ENCODE data around the gene ANGPT4. TPM values are rescaled to one million over a fixed set of nuclear protein-coding genes. Genes with fewer than 3 reads are reported as not detected.

Gene ANGPT4
- total RNA-seq, 1 donor from 2014 or later = 0.05 TPM

GRCh38 chr20:934186-934840 lies 18.2 kb upstream of the ANGPT4 start:
- no peak for DNase-seq (ENCODE audit: low read depth)
- H3K4me1 ChIP-seq (ENCODE audit: insufficient read depth, low read length) = no peaks in the 10 kb centered on the region
- H3K27me3 Mint-ChIP-seq (ENCODE audit: low read depth, unreplicated experiment) = peaks cover 7% of the 10 kb centered on the region

DNA sequence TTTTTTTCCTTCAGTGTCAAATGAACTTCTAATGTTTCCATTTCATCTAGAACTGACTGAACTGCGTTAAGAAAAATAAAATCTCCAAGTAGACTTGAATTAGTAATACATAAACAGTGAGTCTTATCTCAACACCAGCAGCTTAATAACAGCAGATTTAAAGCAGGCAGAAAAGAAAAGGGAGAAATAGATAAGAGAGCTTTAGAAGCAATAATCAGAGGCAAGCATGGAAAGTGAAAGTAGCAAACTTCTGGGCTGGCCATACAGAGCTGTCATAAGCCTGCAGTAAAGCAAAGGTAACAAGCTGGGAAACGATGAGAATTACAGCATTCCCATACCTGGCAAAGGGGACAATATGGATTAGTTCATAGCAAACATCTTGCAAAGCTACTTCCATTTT lies 16.9 kb upstream of the ANGPT4 start:
- no peak for TF ChIP-seq CTCF (IDR thresholded peaks at IDR 0.05; ENCODE audit: insufficient read depth, low read depth, low read length)
- no peak for TF ChIP-seq EZH2 (IDR thresholded peaks at IDR 0.05; ENCODE audit: insufficient read depth, low read length)

More at GRCh38 chr20:934186-934840, 18.2 kb upstream of the ANGPT4 start:
- no peak for FAIRE-seq
- no peaks in the 10 kb centered on the region for H3K36me3 ChIP-seq (ENCODE audit: insufficient read depth, low read length)
- no peaks in the 10 kb centered on the region for H3K9me3 ChIP-seq (ENCODE audit: insufficient read depth, low read depth, low read length)
- Mint-ChIP-seq H3K4me3 (ENCODE audit: unreplicated experiment) (no peak overlapping the region), H3K9me3 (ENCODE audit: unreplicated experiment) (peaks cover 4% of the 10 kb centered on the region), H3K4me1 (ENCODE audit: low read depth, unreplicated experiment) (no peaks in the 10 kb centered on the region), H3K36me3 (ENCODE audit: low read depth, unreplicated experiment) (no peaks in the 10 kb centered on the region), H3K27ac (ENCODE audit: unreplicated experiment) (no peak overlapping the region)
- no peaks in the 10 kb centered on the region for H3K27me3 ChIP-seq (ENCODE audit: insufficient read depth, low read length)
- no peak overlapping the region for H3K27ac ChIP-seq (ENCODE audit: low read depth, low read length)
- no peak overlapping the region for H3K4me2 ChIP-seq (ENCODE audit: low read length)
- no peaks in the 10 kb centered on the region for H4K20me1 ChIP-seq (ENCODE audit: insufficient read depth, low read length)
- no peak overlapping the region for H2AFZ ChIP-seq (ENCODE audit: low read depth, low read length)
- TF ChIP-seq EZH2 (IDR thresholded peaks at IDR 0.05; ENCODE audit: insufficient read depth, low read length) = no peak
- no peak for TF ChIP-seq CTCF (IDR thresholded peaks at IDR 0.05; ENCODE audit: insufficient read depth, low read depth, low read length)
- no peak overlapping the region for H3K4me3 ChIP-seq (ENCODE audit: insufficient read depth, low read depth, low read length)
- H3K79me2 ChIP-seq (ENCODE audit: insufficient read depth, low read length) = no peaks in the 10 kb centered on the region
- H3K9ac ChIP-seq (ENCODE audit: low read length) = no peak overlapping the region

DNA sequence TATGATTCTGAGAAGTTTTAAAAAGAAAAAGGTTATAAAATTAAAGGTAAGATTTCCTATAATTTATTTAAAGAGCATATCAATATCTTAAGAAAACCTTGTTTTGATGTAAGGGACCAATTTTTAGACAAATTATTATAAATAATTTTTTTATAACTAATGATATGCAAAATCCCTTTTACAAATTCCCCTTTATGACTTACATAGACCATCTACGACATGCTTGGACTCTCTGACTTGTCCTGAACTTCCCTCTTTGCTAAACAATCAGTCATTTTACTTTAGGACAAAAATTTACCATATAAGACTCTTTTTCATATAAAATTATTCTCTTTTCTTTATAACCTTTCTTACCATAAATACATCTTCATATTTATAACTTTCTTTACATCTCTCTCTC lies 15.3 kb upstream of the ANGPT4 start:
- Mint-ChIP-seq H3K4me3 (ENCODE audit: unreplicated experiment) (no peak overlapping the region), H3K27me3 (ENCODE audit: low read depth, unreplicated experiment) (peaks cover under 1% of the 10 kb centered on the region), H3K36me3 (ENCODE audit: low read depth, unreplicated experiment) (no peaks in the 10 kb centered on the region), H3K27ac (ENCODE audit: unreplicated experiment) (no peak overlapping the region), H3K4me1 (ENCODE audit: low read depth, unreplicated experiment) (no peaks in the 10 kb centered on the region), H3K9me3 (ENCODE audit: unreplicated experiment) (peaks cover 4% of the 10 kb centered on the region)
- no peaks in the 10 kb centered on the region for H3K4me1 ChIP-seq (ENCODE audit: insufficient read depth, low read length)
- H3K27me3 ChIP-seq (ENCODE audit: insufficient read depth, low read length) = no peaks in the 10 kb centered on the region
- TF ChIP-seq CTCF (IDR thresholded peaks at IDR 0.05; ENCODE audit: insufficient read depth, low read depth, low read length) (no peak), EZH2 (IDR thresholded peaks at IDR 0.05; ENCODE audit: insufficient read depth, low read length) (no peak)
- H3K9ac ChIP-seq (ENCODE audit: low read length) = no peak overlapping the region
- H3K4me2 ChIP-seq (ENCODE audit: low read length) = no peak overlapping the region
- H3K27ac ChIP-seq (ENCODE audit: low read depth, low read length) = no peak overlapping the region
- DNase-seq (ENCODE audit: low read depth) (no peak), FAIRE-seq (no peak)
- H3K9me3 ChIP-seq (ENCODE audit: insufficient read depth, low read depth, low read length) = no peaks in the 10 kb centered on the region
- no peaks in the 10 kb centered on the region for H4K20me1 ChIP-seq (ENCODE audit: insufficient read depth, low read length)
- no peak overlapping the region for H3K4me3 ChIP-seq (ENCODE audit: insufficient read depth, low read depth, low read length)
- H2AFZ ChIP-seq (ENCODE audit: low read depth, low read length) = no peak overlapping the region
- H3K36me3 ChIP-seq (ENCODE audit: insufficient read depth, low read length) = no peaks in the 10 kb centered on the region
- no peaks in the 10 kb centered on the region for H3K79me2 ChIP-seq (ENCODE audit: insufficient read depth, low read length)

More for the DNA sequence above, 16.9 kb upstream of the ANGPT4 start:
- no peak for DNase-seq (ENCODE audit: low read depth)
- Histone ChIP-seq H3K79me2 (ENCODE audit: insufficient read depth, low read length) (no peaks in the 10 kb centered on the region), H3K9me3 (ENCODE audit: insufficient read depth, low read depth, low read length) (no peaks in the 10 kb centered on the region), H2AFZ (ENCODE audit: low read depth, low read length) (no peak overlapping the region), H3K4me2 (ENCODE audit: low read length) (no peak overlapping the region), H3K27ac (ENCODE audit: low read depth, low read length) (no peak overlapping the region), H4K20me1 (ENCODE audit: insufficient read depth, low read length) (no peaks in the 10 kb centered on the region), H3K4me3 (ENCODE audit: insufficient read depth, low read depth, low read length) (no peak overlapping the region), H3K4me1 (ENCODE audit: insufficient read depth, low read length) (no peaks in the 10 kb centered on the region), H3K27me3 (ENCODE audit: insufficient read depth, low read length) (no peaks in the 10 kb centered on the region), H3K9ac (ENCODE audit: low read length) (no peak overlapping the region), H3K36me3 (ENCODE audit: insufficient read depth, low read length) (no peaks in the 10 kb centered on the region)
- Mint-ChIP-seq H3K4me3 (ENCODE audit: unreplicated experiment) (no peak overlapping the region), H3K27me3 (ENCODE audit: low read depth, unreplicated experiment) (peaks cover 3% of the 10 kb centered on the region), H3K27ac (ENCODE audit: unreplicated experiment) (no peak overlapping the region), H3K9me3 (ENCODE audit: unreplicated experiment) (peaks cover 4% of the 10 kb centered on the region), H3K36me3 (ENCODE audit: low read depth, unreplicated experiment) (no peaks in the 10 kb centered on the region), H3K4me1 (ENCODE audit: low read depth, unreplicated experiment) (no peaks in the 10 kb centered on the region)
- FAIRE-seq = no peak

Data from astrocyte (in vitro differentiated cells and primary cell).